HG02610 (cell line): Measurements from ENCODE around the gene NGLY1.

Experiments
- ATAC-seq: cut with Tn5 transposase; IDR thresholded peaks from one replicate; pipeline ENCODE4 v1.9.1; 2021; ENCODE audit warnings: mild to moderate bottlenecking, moderate library complexity; ENCODE audit not compliant: unreplicated experiment

Gene NGLY1, protein sequence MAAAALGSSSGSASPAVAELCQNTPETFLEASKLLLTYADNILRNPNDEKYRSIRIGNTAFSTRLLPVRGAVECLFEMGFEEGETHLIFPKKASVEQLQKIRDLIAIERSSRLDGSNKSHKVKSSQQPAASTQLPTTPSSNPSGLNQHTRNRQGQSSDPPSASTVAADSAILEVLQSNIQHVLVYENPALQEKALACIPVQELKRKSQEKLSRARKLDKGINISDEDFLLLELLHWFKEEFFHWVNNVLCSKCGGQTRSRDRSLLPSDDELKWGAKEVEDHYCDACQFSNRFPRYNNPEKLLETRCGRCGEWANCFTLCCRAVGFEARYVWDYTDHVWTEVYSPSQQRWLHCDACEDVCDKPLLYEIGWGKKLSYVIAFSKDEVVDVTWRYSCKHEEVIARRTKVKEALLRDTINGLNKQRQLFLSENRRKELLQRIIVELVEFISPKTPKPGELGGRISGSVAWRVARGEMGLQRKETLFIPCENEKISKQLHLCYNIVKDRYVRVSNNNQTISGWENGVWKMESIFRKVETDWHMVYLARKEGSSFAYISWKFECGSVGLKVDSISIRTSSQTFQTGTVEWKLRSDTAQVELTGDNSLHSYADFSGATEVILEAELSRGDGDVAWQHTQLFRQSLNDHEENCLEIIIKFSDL

DNA sequence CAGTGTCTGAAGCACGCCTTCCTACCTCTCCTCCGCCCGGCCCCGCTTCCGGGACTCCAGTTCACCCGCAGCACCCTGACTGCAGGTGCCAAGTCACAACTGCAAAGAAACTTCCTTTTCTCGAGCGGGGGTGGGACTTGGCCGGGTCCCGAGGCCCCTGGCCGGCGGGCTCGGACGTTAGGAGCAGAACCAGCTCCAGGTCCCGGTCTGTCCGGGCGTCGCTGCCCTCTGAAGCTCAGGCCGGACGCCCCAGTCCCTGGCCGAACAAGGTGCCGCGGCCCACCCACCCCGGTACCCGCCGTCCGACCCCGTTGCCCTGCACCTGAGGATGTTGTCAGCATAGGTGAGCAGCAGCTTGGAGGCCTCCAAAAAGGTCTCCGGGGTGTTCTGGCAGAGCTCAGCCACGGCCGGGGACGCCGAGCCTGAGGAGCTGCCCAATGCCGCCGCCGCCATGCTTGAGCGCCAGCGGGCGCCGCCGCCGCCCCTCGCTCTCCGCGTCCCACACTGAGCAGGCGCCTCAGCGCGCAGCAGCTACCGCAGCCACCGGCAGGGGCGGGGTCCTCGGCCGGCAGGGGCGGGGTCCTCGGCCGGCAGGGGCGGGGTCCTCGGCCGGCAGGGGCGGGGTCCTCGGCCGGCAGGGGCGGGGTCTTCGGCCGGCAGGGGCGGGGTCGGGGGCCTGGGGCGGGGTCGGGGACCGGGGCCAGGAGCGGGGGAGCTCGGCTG, at the start of gene NGLY1:
NGLY1 (minus strand) TSS at position 506 of the 723 bp plus-strand sequence; CDS start at position 453, 53 bp downstream.
- ATAC-seq, result peak; percentile 86

DNA sequence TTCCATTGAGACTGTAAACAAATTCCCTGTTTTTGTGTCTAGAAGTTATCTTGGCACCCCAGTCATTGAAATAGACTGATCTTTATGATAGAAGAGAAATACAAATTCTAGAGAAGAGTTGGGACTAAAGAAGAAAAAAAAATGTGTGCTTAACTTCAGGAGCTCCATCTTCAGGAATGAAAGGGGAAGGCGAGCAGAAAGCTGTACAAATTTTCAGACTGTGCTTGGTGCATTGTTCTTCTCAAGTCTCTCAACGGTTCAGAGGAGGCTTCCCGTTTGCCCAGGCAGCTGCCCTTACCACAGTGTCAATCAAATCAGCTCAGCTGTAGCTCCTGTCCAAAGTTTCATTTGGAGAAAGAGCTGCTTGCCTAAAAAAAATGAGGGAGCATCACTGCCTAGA, 48.3 kb upstream of the NGLY1 start:
- no peak for ATAC-seq

DNA sequence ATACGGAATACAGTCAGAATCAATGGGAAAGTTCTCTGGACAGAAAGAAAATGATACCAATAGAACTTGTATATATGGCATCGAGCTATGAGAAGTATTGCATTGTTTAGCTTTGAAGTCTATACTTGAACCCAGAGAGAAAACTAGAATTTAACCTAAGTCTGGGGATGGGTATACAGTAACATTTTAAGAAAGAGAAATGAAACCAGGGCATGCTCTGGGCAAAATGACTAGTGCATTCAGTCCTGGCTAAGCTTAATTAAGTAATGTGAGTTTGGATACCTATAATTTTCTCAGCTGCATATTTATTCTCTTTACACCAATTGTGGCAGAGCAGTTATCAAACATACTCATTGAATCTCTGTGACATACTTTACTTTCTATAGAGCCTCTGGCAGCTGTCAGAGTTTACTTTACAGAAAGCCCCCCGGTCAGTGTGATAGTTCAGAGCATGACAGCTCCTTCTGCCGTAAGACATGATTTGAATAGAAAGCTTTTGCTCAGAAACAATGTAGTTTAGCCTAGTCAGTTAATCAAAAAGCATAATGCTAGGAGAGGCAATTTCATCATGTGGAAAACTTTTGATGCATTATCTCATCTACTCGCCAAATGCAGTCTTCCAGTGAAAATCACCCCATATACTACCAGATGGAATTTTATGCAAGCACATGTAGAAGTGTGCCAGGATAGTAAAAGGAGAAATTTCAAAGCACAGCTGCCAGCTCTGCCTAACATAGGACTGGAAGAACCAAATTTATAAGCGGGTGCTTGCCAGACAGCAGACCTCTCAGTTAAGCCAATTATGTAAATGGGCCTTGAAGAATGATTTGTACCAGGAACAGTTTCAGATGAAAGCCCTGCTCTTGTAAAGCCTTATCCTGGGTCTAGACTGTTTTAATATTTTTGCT, 47.4 kb upstream of the NGLY1 start:
- no peak for ATAC-seq

DNA sequence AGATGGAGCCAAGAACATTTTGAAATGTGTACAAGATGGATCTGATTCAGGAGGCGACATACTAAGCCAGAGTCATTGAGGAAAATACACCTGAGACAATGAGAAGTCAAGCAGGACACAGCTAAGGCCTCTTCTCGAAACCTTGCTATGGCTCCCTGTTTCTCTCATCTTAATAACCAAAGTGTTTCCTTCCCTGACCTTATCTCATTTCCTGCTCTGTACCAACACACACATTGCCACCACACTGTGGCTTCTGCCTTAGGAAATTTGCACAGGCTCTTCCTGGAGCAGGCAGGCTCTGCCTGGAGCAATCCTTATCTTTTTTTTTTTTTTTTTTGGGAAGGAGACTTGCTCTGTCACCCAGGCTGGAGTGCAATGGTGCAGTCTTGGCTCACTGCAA, 43.3 kb upstream of the NGLY1 start:
- ATAC-seq, result no peak

DNA sequence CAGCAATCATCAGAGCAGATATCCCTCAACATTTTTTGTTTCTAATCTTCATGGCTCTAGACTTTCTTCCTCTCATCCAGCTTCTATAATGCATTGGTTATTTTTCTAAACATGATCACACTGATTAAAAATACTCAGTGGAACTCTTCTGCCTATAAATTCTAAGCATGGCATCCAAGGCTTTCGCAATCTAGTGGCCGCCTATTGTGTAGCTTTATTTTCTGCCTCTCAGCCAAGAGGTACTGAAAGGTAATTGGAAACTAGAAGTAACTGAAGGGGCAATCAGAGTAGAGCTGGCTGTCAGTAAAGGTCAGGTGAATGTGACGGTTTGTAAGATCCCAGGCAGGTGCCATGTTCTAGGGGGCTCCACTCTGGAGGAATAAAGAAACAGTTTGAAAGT, 40.1 kb upstream of the NGLY1 start:
- ATAC-seq, result no peak

DNA sequence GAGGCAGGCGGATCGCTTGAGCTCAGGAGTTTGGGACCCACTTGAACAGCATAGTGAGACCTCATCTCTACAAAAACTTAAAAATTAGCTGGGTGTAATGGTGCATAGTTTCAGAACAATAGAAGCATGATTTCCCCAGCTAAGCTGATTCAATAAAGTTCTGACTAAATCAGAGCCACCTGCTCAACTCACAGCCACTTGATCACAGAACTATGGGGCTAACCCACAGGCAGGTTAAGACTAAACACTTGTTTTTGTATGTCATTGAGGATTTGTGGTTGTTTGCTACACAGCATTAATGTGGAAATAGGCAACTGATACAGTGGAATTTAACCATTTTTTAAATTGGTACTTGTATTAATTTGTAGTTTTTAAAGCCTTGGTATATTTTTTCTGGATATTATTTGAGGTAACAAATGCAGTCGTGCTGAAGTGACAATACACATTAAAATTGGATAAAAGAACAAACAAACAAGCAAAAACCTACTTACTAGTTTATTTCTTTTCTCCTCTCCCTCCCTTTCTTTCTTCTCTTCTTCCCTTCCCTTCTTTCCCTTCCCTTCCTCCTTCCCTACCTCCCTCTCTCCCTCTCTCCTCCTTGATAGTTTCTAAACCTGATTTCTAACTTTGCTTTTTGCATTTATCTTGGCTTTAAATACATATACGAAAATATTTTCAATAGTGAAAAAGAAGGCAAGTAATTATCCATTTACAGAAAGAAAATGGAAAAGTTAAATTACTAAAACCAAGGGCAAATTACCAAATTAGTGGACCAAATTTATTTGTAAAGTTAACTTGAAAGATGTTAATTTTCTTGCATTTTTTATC, 38.7 kb upstream of the NGLY1 start:
- no peak for ATAC-seq

DNA sequence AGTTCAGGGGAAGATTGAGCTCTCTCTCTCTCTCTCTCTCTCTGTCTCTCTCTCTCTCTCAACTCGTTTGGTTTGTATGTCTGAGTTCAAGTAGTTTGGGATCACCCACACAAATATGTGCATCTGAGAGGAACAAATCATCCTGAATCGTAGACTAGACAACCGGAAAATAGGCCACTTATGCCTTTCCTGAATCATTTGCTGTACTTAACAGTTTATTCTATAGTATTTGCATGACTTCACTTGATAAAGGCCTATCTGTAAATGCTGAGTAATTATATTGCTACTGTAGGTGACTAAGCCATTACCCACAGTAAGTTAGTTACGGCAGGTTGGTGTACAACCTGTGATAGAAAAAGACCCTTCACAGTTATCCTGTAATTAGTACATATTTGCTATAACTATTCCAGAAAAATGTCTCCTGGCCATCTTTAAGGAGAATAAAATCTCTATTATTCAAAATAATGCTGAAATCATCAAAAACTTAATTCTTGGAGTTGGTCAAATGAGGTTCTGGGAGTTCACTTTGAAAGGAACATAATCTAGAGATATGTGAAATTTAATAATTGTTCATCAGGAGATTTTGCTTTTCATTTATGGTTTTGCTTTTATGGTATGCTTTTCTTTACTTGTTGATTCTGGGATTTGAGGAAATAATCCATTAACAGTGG, 37.7 kb upstream of the NGLY1 start:
- no peak for ATAC-seq

DNA sequence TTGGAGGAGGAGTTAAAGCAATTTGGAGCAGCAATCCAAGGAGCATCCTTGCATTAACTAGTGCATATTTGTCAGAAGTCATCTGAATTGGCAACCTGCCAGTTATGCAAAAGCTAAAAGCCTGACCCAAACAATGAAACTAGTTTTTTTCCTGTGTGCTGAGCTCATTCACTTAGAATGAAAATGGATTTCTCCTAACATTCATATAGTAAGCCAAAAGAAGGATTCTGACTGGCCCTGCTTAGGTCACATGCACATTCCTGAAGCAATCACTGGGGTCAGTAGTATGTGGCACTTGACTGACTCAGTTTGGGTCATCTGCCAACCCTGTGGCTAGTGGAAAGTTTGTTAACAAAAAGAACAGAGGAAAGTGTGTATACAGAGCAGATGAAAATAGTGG, 37.1 kb upstream of the NGLY1 start:
- no peak for ATAC-seq

DNA sequence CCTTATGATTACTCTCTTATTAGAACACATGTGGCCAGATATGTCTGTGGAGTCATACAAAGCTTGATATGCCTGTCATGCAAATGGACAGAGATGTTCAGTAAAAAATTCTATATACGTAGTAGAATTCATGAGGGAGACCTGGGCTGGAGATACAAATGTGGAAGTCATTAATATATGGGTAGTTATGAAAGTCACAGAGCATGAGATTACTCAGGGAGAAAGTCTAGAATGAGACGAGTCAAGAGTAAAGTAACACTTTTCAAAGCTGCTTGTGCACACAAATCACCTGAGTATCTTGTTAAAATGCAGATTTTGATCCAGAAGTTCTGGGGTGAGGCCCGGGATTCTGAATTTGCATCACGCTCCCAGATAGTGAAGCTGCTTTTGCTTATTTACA, 35.1 kb upstream of the NGLY1 start:
- ATAC-seq, result no peak

DNA sequence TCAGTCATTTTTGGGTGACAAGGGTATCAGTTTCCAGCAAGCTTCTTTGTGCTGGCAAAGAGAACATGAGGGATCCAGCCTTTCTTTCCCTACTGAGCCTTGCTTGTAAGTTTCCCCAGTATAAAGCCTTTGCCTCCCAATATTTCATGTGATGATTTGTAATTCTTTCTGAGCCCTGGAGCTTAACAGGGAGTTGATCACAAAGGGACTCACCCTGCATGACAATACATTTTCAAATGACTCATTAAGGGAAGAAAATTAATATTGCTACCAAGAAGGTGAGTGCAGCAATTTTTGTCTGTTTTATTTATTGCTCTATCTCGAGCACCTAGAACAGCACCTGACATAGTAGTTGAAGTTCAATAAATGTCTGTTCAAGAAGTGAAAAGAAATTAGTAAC, 34.4 kb upstream of the NGLY1 start:
- ATAC-seq, result peak; percentile 44

DNA sequence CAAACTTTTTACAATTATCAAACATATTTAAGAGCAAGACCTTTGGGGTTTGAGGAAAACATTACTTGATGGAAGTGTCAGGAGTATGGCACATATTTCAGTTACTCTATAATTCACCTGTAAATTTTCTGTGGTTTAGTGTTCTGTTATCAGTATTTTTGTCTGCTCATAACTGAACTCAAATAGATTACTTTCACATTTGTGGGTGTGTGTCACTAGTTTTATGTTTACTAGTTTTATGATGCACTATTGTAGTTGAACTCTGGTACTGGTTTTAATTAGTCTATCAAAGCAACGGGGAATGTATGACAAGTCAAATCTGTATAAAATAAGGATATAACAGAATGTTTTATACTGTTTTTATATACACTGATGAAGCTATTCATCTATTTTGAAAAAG, 33.9 kb upstream of the NGLY1 start:
- peak; percentile 72 for ATAC-seq

DNA sequence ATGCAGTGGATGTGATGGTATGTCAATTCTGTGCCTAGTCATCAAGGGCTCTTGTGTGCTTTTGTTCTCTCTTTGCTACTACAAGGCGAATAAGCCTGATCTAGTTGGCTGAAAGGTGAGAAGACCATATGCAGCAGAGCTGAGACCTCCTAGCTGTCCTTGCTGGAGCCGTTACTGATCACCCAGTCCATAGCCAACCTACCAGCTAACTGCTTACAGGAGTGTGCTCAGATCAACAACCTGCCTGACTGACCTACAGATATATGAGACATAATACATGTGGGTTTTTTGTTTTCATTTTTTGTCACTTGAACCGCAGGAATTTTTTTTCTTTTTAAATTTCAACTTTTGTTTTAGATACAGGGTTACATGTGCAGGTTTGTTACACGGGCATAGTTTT, 29.4 kb upstream of the NGLY1 start:
- no peak for ATAC-seq

DNA sequence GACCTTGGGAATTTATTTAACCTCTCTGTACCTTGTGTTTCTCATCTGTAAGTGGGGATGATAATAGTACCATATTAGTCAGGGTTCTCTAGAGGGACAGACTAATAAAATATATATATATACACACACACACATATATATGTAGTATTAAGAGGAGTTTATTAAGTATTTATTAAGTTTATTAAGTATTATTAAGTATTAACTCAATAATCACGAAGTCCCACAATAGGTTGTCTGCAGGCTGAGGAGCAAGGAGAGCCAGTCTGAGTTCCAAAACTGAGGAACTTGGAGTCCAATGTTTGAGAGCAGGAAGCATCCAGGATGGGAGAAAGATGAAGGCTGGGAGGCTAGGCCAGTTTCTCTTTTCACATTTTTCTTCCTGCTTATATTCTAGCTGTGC, 21.4 kb upstream of the NGLY1 start:
- no peak for ATAC-seq

DNA sequence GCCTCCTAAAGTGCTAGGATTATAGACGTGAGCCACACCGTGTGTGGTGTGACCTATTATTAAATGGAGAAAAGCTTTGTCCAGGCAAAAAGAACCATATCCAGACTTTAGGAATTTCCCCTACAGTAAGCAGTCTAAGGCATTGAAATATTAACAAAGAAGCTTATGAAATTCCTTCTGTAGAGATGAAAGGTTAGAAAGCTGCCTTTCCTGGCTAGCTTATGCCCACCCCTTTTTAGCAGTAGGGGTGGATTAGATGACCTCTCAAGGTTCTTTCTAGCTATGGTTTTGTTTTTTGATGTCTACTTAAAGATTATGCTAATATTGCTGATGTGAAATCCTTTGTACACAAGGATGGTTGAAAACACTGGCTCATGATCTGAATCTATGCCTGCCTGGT, 20.6 kb upstream of the NGLY1 start:
- ATAC-seq, result no peak

DNA sequence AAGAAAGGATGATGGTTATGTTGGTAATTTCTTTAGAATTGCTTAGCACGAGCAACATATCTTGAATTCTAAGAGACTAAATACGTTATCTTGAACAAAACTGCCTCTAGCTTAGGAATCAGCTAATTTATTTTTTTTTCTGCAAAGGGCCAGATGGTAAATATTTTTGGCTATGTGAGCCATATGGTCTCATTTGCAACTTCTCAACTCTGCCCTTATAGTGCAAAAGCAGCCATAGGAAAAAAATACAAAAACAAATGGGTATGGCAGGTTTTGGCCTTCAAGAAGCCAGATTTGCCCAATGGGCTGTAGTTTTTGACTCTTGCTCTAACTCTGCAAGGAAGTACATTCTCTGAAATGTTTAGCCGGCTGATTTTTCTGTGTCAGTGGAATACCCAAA, 18.5 kb upstream of the NGLY1 start:
- ATAC-seq, result no peak

DNA sequence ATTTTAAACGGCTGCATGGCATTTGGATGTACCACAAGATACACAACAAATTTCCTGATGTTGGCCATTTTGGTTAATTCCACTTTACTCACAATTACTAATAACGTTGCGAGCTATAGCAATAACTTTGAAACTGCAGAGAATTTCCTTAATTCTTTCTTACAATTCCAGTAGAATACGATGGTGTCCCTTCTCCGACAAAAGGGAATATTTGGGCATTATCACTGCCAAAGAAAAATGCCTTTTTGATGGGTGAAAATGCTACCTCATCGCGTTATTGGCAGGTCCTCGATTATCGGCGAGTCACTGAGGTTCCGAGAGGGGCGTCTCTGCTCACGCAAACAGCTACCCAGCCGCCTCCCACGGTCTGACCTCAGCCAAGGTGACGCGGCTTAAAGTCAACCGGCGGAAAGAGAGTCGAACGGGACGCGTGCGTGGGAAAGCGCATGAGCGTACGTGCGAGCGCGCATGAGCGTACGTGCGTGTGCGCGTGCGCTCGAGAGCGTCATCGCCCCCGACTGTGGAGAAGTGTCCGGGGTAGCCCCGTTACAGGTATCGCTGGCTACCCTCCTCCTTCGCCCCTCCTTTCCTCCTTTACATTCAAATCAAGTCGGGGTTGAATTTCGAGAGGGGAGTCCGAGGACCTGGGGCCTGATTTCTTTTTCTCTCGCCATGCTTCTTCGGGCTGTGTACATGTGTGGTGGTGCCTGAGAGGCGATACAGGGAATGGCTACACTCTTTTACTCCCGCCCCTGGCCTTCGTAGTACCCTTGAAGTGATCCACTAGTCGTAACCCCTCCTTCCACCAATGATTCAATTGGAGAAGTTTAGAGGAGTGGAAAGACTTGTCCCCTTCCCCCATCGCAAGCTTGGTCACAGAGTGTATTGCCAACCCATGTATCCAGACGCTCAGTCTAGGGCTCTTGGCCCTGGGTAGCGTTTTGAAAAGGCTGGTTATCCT, 6.6 kb upstream of the NGLY1 start, which contains the start of gene OXSM:
OXSM (plus strand) TSS at position 495 of the 961 bp plus-strand sequence. CDS start 931 bp downstream, outside the sequence.
- peak; percentile 92 for ATAC-seq

DNA sequence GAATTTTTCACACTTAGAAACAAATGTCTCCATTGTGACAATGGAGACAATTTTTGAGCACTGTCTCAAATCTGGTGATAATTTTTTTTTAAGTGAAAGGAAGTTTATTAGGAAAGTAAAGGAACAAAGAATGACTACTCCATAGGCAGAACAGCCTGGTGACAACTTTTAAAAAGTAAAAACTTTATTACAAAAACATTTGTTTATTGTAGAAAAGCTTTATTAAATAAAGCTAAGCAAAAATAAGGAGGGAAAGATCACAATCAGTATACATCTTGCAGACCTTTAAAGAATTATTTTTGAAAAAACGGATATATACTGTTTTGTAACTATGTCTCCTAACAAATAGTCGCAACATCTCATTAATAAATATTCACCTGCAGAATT, 6.0 kb upstream of the NGLY1 start:
- ATAC-seq, result no peak

DNA sequence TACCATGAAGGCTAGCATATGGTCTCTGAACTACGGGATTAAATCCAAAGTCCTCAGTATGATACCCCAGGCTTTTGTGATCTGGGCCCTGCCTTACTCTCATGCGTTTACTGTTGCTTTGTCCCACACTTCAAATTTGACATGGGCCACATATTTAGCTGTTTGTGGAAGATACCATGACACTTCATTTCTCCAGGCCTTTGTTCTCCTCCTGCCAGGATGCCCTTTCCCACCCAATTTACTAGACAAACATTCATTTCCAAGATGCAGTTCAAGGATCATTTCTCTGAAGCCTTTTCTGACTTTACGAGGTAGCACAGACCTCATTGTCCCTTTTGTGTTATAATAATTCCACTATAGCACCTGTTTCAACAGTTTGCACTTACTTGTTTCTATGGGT, 4.4 kb upstream of the NGLY1 start:
- no peak for ATAC-seq
